ENCODE measurements around the gene PSME3. TPM values are rescaled to one million over a fixed set of nuclear protein-coding genes. Genes with fewer than 3 reads are reported as not detected.
"Not testable (repeated sequence)": the region's sequence is repeated elsewhere in the genome, so short reads cannot be mapped to it uniquely, and the experiment has no call there.

PSME3 gene
- total RNA-seq, 2 donors from 2014 or later: 89.7 to 104 TPM

DNA sequence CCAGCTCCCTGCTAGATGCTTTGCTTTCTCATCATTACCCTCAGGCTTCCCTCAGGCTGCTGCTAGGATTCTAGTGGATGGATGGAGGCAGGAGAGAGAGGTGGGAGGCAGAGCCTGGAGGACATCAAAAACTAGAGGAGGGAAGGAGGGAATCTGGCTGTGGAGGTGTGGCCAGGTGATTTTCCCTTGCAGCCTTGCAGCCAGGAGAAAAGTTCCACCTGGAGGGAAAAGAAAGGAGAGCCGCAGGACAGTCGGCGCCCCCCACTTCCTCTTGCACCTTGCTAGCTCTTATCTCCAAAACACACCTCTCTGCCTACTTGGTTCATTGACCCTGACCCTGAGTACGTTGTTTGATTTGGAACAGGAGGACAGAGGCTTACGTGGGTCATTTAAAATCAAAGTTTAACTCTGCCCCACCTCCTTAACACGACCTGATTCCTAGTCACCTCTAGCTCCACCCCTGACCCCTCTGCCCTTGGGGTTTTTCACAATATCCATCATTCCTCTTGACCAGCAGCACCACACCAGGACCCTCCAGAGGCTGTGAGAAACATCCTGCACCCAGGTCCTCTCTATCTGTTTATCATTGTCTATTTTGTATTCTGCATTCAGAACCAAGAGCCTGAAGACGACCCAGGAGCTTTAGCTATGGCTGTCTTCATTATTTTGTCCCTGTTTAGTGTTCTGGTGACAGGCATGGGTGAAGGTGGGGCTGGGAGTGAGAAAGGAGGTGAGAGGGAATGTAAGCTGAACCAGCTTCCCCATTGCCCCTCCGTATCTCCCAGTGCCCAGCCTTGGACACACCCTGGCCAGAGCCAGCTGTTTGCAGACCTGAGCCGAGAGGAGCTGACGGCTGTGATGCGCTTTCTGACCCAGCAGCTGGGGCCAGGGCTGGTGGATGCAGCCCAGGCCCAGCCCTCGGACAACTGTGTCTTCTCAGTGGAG lies 33.7 kb downstream of the PSME3 start:
- ATAC-seq: peak; percentile 75
- intact Hi-C loops (cut with DNase I, micrococcal nuclease): no loop called here
- no peak for DNase-seq

DNA sequence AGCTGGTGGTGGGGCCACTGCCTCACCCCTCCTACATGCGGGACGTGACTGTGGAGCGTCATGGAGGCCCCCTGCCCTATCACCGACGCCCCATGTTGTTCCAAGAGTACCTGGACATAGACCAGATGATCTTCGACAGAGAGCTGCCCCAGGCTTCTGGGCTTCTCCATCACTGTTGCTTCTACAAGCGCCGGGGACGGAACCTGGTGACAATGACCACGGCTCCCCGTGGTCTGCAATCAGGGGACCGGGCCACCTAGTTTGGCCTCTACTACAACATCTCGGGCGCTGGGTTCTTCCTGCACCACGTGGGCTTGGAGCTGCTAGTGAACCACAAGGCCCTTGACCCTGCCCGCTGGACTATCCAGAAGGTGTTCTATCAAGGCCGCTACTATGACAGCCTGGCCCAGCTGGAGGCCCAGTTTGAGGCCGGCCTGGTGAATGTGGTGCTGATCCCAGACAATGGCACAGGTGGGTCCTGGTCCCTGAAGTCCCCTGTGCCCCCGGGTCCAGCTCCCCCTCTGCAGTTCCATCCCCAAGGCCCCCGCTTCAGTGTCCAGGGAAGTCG lies 34.6 kb downstream of the PSME3 start:
- DNase-seq; ATAC-seq; intact Hi-C loops (cut with DNase I, micrococcal nuclease): not testable (repeated sequence)

DNA sequence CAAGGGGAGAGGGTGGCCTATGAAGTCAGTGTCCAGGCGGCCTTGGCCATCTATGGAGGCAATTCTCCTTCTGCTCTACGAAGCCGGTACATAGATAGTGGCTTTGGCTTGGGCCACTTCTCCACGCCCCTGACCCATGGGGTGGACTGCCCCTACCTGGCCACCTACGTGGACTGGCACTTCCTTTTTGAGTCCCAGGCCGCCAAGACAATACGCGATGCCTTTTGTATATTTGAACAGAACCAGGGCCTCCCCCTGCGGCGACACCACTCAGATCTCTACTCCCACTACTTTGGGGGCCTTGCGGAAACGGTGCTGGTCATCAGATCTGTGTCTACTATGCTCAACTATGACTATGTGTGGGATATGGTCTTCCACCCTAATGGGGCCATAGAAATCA lies 35.1 kb downstream of the PSME3 start:
- DNase-seq (no peak), ATAC-seq (no peak)
- intact Hi-C loops (cut with DNase I, micrococcal nuclease): no loop called here

DNA sequence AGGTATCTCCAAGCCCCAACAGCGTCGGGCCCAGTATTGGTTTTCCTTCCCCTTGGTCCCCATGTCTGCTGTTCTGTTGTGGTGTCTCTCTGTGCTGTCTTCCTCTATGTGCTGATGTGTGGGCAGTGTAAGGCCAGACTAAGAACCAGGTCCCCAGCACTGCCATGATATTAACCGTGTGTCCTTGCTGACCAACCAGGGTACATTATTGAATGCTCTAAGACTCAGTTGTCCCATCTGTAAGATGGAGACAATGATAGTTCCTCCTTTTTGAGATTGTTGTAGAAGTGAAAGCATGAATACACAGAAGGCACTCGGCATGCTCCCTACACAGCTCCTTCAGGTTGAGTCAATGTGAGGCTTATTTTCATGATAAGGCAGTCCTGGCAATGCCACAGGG lies 38.5 kb downstream of the PSME3 start:
- ATAC-seq: no peak
- no peak for DNase-seq
- intact Hi-C loops (cut with DNase I, micrococcal nuclease): no loop called here

DNA sequence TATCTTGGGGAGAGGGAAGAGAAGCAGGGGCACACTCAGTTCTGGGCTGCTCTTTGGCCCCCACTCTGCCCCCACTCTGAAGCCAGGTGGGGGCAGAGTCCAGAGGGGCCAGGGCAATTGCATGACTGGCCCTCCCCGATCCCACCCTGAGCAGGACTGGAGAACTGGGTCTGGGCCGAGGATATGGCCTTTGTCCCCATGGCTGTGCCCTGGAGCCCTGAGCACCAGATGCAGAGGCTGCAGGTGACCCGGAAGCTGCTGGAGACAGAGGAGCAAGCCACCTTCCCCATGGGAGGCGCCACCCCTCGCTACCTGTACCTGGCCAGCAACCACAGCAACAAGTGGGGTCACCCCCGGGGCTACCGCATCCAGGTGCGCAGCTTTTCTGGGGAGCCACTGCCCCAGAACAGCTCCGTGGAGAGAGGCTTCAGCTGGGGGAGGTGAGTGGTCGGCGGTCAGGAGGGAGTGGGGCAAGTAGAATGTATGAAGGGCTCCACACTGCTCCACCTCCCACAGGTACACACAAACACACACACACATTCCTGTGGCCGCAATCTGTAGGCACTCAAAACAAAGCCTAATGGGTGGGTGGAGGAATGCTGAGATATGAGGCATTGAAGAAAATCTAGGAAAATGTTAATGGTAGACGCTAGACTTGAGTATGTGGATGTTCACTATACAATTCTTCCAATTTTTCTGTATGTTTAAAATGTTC lies 39.2 kb downstream of the PSME3 start:
- ATAC-seq (no peak), DNase-seq (no peak)
- intact Hi-C loops (cut with DNase I, micrococcal nuclease): no loop called here

DNA sequence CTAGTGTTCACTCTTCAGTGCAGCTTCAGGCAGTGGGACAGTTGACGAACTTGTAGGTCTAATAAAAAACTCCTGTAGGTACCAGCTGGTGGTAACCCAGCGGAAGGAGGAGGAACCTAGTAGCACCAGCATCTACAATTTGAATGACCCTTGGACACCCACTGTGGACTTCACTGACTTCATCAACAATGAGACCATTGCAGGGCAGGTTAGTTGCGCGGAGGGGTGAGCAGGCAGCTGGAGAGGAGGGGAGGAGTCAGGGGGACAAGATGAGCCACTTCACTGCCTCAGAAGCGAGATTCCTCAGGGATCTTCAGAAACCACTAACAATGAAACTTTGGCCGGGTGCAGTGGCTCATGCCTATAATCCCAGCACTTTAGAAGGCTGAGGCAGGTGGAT lies 40.1 kb downstream of the PSME3 start:
- DNase-seq (no peak), ATAC-seq (no peak)
- intact Hi-C loops (cut with DNase I, micrococcal nuclease): no loop called here

DNA sequence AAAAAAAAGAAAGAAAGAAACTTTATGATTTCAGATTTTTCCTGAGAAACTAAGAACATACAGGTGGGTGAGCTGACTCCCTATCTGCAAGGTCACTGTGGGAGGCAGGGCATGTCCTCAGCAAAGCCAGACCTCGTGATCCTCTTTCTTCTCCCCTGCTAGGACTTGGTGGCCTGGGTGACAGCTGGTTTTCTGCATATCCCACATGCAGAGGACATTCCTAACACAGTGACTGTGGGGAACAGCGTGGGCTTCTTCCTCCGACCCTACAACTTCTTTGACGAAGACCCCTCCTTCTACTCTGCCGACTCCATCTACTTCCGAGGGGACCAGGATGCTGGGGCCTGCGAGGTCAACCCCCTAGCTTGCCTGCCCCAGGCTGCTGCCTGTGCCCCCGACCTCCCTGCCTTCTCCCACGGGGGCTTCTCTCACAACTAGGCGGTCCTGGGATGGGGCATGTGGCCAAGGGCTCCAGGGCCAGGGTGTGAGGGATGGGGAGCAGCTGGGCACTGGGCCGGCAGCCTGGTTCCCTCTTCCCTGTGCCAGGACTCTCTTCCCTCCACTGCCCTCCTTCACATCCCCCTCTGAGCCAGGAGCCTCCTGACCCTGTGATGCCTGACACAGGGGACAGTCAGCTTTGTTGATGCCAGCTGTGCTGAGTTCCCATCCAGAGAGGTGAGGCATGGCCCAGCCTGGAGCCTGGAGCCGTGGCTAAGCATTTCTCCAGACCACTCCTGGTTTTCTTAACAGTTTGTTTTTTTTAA lies 40.9 kb downstream of the PSME3 start:
- intact Hi-C loops (cut with DNase I, micrococcal nuclease); DNase-seq; ATAC-seq: not testable (repeated sequence)

DNA sequence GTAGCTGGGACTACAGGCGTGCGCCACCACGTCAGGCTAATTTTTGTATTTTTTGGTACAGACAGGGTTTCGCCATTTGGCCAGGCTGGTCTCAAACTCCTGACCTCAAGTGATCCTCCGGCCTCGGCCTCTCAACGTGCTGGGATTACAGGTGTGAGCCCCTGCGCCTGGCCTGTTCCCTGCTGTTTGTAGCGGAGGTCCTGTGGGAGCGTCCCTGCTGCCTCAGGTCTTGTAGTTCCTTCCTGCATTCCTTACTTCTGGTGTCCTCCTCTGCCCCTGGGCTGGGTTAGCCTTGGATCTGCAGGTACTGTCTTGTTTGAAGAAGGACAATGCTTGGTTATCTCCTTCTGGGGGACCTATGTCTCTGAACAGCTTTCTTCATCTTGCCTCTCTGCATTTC lies 43.8 kb downstream of the PSME3 start:
- ATAC-seq (no peak), DNase-seq (no peak)
- intact Hi-C loops (cut with DNase I, micrococcal nuclease): no loop called here

DNA sequence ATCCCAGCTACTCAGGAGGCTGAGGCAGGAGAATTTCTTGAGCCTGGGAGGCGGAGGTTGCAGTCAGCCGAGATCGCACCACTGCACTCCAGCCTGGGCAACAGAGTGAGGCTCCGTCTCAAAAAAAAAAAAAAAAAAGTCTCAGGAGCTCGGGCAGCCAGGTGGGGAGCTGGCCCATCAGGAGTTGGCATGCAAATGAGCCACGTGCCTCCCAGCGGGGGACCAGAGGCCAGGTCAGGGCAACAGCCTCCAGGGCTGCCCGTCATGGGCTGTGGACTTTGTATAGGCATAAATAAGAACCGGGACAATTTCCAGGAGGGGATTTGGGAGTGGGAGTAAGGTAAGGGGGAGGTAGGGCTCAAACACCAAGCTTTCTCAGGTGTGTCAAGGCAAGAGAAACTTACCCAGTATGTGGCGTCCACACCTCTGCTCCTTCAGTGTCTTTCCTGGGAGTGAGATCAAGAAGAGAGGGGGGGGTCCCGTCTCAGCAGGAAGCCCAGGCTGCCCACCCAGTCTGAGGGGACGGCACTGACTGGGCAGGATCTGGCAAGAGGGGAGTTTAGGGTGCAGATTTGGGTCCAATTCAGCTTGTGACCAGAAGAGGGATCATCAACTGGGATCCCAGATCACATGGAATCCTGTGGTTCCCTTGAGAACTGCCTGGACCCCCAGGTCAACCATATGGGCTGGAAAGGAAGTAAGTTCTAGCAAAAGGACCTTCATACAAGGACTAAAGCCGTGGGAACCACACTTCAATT lies 45.1 kb downstream of the PSME3 start:
- ATAC-seq (peak; percentile 44), DNase-seq (no peak)
- intact Hi-C loops (cut with DNase I, micrococcal nuclease): no loop called here

DNA sequence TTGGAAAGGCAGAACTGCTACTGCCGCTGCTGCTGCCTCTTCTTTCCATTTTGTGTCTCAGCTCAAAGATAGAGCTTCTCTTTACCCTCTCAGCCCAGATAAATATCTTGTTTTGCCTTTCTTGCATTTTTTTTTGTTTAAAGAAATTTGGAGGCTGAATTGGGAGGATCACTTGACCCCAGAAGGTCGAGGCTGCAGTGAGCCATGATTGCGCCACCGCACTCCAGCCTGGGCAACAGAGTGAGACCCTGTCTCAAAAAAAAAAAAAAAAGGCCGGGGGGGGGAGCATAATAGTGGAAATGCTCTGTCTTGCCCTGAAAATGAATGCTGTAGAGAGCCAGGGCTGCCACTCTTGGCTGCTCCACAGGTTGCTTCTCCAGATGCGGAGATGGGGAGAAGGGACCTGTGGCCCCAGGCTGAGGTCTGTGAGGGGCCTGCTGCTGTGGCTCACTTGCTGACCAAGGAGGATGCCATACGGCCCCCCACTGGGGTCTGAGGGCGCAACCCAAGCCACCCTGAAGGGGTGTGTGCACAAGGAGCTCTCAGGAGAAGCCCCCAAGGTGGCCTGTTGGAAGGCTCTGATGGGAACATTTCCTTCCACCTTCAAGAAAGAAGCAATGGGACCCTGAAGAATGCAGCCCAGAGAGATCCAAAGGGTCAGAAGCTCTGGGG lies 45.9 kb downstream of the PSME3 start:
- DNase-seq: no peak
- ATAC-seq: no peak
- intact Hi-C loops (cut with DNase I, micrococcal nuclease): no loop called here

DNA sequence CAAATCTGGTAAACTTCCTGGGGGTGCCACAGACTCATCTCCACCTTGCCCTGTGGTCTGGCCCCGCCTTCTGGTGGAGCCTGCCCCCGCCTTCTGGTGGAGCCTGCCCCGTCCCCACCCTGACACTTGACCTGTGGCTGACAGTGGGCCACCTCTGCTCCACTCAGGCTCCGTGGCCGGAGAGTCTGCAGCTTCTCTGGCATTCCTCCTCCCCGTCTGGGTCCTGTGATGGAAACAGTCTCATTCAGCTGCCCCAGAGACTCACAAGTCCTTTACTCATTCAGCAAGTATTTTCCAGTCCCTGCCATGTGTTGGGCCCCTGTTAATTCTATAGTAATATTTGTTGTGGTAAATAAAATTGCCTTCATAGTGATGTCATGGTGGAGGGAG lies 46.4 kb downstream of the PSME3 start:
- DNase-seq: no peak
- ATAC-seq: no peak
- intact Hi-C loops (cut with DNase I, micrococcal nuclease): no loop called here

DNA sequence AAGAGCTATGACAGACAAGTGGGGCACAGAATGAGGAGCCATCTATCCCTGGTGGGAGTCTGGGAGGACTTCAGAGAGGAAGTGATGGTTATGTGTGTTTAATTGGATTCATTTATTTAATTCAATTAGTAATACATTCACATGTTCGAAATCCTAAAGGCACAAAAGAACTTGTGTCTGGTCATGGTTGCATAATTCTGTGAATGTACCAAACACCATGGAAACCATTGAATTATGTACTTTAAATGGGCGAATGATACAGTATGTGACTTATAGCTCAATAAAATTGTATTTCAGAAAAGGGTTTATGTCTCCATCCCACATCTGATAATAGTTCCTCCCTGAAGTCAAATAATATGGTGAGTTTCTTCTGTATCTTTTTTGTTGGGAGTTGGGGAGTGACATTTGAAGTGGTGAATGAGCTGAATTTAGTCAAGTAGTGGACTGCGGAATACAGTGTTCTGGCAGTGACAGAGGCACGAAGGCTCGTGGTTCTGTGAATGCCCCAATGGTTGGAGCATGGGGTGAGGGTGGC lies 47.6 kb downstream of the PSME3 start:
- DNase-seq (no peak), ATAC-seq (no peak)
- intact Hi-C loops (cut with DNase I, micrococcal nuclease): no loop called here

DNA sequence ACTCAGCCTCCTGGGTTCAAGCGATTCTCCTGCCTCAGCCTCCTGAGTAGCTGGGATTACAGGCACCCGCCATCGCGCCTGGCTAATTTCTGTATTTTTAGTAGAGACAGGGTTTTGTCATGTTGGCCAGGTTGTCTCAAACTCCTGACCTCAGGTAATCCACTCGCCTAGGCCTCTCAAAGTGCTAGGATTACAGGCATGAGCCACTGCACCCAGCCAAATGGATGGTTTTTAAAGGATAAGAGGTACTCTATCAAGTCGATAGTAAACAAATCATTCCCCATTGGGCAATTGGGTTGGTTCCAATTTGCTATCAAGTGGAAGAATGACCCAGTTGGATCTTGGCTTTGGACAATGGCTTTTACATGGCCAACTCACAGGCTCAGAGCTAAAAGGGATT lies 48.5 kb downstream of the PSME3 start:
- not testable (repeated sequence) for DNase-seq

DNA sequence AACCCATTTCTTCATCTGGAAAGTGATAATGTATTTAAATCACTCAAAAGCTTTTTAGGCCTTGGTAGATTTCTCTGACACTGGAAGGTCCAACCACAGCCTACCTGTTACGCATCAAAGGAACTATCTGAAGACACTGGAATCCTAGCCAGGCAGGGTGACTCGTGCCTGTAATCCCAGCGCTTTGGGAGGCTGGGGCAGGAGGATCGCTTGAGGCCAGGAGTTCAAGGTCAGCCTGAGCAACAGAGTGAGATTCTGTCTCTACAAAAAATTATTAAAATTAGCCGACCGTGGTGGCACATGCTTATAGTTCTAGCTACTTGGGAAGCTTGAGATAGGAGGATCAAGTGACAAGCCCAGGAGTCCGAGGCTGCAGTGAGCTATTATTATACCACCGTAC lies 49.0 kb downstream of the PSME3 start:
- intact Hi-C loops (cut with DNase I, micrococcal nuclease): no loop called here
- DNase-seq (no peak), ATAC-seq (no peak)

More for the DNA sequence above, 48.5 kb downstream of the PSME3 start:
- ATAC-seq; intact Hi-C loops (cut with DNase I, micrococcal nuclease): not testable (repeated sequence)

DNA sequence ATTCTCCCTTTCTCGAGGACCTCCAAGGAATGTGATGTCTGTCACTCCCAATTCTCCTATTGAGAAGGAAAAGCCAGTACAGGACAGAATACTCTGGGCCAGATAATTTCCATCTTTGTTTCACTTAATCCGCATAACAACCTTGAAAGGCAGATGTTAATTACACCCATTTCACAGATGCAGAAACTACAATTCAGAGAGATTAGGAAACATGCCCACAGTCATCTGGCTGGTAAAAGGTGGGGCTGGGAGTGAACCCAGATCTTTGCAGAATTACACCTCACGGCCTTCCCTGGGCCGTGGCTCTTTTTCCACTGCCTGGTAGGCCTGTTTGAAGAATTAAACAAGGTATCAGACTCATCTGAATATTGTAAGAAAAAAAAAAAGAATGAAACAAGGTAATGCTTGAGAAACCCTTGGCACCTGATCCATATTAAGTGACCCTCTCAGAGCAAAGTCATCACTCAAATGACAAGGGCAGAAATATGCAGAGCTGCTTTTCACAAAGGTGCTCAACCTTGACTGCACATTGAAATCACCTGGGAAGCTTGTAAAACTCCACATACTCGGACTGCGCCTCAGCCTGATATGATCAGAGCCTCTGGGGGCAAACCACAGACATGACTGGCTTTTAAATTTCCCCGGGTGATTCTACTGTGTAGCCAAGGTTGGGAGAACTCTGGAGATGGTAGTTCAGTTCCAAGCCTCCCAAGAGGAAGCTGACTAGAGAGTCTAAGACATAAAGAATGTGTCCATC lies 50.8 kb downstream of the PSME3 start:
- no peak for ATAC-seq
- intact Hi-C loops (cut with DNase I, micrococcal nuclease): no loop called here
- no peak for DNase-seq

DNA sequence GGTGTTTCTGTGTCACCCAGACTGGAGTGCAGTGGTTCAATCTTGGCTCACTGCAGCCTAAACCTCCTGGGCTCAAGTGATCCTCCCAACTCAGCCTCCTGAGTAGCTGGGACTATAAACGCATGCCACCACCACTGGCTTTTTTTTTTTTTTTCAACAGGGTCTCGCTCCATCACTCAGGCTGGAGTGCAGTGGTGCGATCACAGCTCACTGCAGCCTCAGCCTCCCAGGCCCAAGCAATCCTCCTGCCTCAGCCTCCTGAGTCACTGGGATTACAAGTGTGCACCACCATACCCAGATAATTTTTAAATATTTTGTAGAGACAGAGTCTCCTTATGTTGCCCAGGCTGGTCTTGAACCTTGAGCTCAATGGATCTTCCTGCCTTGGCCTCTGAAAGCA lies 52.6 kb downstream of the PSME3 start:
- DNase-seq; intact Hi-C loops (cut with DNase I, micrococcal nuclease); ATAC-seq: not testable (repeated sequence)

Data from left colon (tissue), 2 donors.